ENCODE measurements around the gene SLC29A2.

SLC29A2 gene

DNA sequence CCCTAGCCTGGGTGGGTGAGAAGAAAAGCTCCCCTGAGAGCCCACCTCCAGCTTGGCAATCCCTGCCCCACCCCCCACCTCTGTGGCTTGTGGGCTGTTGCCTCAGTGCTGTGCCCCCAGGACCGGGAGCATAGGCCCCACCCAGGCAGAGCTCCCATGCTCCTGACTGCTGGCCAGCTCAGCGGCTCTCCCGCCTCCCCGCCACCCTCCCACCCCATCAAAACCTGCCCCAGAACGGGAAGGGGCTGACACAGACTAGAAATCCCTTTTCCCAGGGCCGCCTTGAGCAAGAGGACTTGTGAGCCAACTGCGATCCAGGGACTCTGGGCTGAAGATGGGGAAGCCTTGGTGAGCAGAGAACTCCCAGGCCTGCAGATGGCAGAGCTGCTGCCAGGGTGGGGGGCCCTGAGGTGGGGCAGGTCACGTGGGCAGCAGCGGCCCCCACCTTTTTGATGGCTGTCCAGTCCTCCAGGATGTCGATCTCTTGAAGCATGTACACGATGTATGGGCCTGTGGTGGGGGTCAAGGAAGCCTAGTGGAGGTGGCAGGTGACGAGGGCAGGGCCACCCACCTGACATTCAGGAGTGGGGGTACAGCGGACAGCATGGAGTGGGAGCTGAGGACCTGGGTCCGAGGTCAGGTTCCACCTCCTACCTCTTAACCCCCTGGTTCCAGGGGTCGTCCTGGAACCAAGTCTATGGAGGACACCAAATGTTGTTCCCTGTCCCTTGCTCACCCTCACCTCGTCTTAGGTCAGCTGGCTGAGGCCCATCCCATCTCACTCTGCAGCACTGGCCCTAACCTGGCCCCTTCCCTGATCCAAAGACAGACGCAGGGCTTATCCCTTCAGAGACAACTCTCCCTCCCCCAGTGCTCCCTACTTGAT lies 33.0 kb downstream of the SLC29A2 start:
- TF ChIP-seq, protein P1, sequence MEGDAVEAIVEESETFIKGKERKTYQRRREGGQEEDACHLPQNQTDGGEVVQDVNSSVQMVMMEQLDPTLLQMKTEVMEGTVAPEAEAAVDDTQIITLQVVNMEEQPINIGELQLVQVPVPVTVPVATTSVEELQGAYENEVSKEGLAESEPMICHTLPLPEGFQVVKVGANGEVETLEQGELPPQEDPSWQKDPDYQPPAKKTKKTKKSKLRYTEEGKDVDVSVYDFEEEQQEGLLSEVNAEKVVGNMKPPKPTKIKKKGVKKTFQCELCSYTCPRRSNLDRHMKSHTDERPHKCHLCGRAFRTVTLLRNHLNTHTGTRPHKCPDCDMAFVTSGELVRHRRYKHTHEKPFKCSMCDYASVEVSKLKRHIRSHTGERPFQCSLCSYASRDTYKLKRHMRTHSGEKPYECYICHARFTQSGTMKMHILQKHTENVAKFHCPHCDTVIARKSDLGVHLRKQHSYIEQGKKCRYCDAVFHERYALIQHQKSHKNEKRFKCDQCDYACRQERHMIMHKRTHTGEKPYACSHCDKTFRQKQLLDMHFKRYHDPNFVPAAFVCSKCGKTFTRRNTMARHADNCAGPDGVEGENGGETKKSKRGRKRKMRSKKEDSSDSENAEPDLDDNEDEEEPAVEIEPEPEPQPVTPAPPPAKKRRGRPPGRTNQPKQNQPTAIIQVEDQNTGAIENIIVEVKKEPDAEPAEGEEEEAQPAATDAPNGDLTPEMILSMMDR (IDR thresholded peaks at IDR 0.05; ENCODE audit: insufficient read depth, low read depth, low read length, missing control alignments) = no peak

DNA sequence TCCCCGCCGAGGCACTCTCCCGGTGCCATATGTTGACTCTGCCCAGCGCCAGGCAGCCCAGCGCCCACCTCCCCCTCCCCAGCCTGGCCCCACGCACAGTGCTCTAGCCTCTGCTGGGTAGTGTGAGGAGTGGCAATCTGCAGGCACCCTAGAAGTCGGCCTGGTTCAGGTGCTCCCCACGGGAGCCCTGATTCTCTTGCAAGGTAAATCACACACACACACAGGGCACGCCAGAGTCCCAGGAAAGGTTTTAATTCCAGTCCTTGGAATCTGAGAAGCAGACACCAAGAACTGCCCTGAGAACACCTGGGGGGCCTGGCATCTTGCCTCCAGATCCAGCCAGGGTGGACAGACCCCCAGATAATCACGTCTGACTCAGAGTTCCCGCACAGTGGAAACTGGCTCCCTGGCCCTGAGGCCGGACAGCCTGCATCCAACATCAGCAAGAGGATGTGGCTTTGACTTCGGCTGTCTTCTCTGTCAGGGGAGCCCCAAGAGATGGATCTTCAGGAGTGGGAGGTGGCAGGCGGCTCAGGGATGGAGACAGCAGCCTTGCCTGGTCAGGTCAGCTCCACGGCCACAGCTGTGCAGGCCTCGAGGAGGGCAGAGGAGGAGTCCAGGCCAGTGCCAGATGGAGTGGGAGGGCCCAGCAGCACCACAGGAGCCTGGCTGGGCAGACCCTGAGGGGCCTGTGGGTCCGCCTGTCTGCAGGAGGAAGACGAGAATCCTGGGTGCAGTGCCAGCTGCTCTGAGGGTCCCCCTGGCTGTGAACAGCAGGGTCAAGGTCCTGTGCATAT lies 34.3 kb downstream of the SLC29A2 start:
- H3K4me3 ChIP-seq (ENCODE audit: low read length) = no peak overlapping the region
- DNase-seq (ENCODE audit: low read depth) = no peak
- TF ChIP-seq, protein P1 (IDR thresholded peaks at IDR 0.05; ENCODE audit: insufficient read depth, low read depth, low read length, missing control alignments) = no peak

More for the DNA sequence above, 33.0 kb downstream of the SLC29A2 start:
- H3K4me3 ChIP-seq (ENCODE audit: low read length) = no peak overlapping the region
- DNase-seq (ENCODE audit: low read depth) = no peak

DNA sequence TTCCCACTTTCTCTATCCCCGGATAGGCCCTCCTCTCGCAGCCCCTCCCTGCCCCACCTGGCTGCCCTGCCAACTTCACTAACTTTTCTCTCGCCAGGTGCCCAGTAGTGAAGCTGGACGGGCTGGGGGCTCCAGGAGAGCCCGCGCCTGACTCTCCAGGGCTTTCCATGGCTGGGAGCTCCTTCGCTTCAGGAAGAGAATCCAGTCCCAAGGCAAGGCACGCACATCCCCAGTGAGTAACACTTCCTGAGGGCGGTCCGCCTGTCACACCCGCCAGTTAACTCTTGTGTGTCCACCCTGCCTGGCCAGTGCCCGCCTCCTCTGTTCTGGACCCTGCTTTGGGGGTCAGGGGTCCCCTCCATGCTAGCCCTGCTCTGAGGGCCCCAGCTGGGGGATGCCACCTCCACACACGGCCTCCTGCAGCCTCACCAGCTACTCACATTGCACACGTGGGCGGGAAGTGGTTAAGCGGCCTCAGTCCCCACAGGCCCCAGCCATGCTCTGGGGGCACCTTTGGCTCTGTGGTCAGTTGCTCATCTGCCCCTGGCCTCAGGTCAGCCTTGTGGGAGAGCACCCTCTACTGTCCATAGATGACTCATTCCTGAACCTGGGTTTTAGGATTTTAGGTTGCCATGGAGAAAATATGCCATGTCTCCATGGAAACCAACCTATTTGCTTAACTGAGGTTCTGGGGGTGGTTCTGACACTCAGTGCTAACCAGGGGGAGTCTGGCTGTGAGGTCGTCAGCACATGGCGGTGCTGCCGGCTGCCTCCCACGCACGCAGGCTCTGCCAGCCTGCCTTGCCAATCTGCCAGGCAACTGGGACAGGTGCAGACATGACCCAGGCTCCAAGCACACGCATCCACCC lies 35.1 kb downstream of the SLC29A2 start, which contains the start of gene RIN1:
RIN1 (minus strand) TSS at position 201 of the 869 bp plus-strand sequence; CDS start at position 169, 32 bp downstream.
- DNase-seq (ENCODE audit: low read depth) = peak; percentile 97
- TF ChIP-seq, protein P1 (IDR thresholded peaks at IDR 0.05; ENCODE audit: insufficient read depth, low read depth, low read length, missing control alignments) = no peak
- H3K4me3 ChIP-seq (ENCODE audit: low read length) = peak within 1 kb of the TSS; percentile 90

DNA sequence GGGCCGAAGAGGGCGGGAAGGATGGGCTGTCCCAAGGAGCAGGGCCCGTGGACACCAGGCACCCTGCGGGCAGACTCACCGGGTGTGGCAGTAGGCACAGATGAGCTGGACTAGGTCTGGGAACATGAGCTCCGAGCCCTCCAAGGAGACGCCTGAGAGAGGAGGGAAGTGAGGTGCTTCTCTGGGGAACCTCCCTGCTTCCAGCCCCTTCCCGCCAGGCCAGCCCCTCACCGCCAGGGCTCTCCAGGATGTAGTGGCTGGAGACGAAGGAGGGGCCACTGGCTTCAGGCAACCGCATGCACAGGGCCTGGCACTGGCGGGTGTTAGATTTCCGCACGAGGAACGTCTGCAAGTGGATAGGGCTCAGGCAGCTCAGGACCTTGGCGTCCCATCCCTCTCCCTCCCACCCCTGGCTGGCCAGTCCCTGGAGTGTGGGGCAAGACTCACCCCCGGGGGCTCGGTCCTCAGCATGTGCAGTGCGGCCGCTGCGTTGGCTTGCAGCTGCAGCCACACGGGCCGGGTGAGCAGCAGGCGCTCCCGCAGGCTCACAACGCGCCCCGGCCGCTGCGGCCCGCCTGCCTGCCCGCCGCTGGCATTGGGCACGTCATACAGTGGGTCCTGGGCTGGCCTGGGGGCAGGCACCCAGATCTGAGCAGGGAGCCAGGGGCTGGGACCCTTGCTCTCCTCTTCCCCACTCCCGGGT lies 35.9 kb downstream of the SLC29A2 start:
- DNase-seq (ENCODE audit: low read depth) = peak; percentile 26
- TF ChIP-seq, protein P1 (IDR thresholded peaks at IDR 0.05; ENCODE audit: insufficient read depth, low read depth, low read length, missing control alignments) = no peak
- H3K4me3 ChIP-seq (ENCODE audit: low read length) = peak overlapping the region; percentile 90

DNA sequence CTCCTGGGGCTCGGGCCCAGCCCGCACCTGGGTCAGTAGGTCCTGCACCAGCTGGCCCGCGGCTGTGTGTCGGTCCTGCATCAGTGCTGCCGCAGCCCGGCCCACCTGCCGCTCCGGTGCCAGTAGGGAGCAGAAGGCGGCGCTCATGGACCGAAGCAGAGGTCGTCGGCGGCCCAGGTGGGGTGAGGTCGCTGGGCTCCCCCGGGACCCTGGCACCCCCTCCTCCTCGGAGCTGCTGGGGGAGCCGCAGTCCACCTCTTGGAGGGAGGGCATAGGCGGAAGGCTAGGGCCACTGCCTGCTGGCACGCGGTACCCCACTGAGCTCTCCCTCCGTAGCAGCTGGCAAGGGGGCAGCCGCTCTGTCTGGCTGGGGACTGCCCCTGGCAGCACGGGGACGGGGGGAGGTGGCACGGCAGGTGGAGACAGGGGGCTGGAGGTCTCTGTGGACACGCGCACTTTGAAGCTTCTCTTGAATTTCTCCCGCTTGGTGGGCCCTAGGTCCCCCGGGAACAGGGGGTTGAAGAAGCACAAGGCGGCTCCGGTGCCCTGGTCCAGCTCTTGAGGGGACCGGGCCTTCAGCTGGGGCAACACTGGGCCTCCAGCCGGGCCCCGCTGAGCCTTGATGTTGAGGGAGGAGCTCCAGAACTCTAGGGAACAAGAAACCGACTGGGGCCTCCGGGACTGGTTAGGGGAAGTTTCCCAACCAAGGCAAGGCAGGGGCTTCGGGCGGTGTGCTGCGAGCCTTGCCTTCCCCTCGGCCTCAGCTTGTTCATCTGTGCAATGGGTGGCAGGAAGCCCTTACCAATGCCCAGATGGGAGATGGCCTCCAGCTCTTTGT lies 36.7 kb downstream of the SLC29A2 start:
- DNase-seq (ENCODE audit: low read depth) = no peak
- H3K4me3 ChIP-seq (ENCODE audit: low read length) = peak overlapping the region; percentile 90
- TF ChIP-seq, protein P1 (IDR thresholded peaks at IDR 0.05; ENCODE audit: insufficient read depth, low read depth, low read length, missing control alignments) = no peak

Data from epithelial cell of esophagus (primary cell).